Measurements from ENCODE around the gene PRPS1L1. TPM values are rescaled to one million over a fixed set of nuclear protein-coding genes. Genes with fewer than 3 reads are reported as not detected.

Gene PRPS1L1
- total RNA-seq, 2 donors from 2014 or later, result not detected

DNA sequence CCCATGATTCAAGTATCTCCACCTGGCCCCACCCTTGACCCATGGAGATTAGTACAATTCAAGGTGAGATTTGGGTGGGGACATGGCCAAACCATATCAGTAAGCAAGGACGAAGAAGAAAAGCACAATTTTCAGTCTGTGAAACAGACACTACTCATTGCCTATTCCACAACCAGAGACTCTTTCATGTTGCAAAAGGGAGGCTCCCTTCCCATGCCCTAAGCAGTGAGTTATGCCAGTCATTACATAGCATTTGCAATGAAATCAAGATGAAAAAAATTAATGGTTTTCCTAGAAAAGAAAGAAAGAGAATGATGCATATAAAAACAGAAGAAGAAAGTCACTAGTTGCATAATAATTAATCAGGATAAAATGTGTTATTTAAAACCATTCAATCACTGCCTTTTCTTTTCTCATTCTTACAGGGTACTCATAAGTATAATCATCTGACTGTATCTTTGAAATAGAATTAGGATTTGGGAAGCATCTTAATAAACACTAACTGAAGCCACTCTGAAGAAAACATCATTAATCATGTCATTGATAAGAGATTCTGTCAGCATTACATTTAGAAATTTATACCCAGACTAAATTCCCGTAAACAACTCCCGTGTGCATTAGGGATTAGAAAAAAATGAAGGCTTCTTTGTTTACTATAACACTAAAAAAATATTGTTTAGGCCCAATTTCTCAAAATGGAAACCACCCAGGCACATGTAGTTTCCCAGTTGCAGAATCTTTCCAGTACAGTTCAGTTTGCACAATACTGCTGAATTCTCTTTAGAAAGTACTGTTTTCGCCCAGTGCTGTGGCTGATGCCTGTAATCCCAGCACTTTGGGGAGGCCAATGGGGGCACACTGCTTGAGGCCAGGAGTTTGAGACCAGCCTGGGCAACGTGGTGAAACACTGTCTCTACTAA lies 9.1 kb downstream of the PRPS1L1 start:
- DNase-seq (no peak), ATAC-seq (peak; percentile 12)
- intact Hi-C loops (cut with DNase I, micrococcal nuclease), result no loop called here

DNA sequence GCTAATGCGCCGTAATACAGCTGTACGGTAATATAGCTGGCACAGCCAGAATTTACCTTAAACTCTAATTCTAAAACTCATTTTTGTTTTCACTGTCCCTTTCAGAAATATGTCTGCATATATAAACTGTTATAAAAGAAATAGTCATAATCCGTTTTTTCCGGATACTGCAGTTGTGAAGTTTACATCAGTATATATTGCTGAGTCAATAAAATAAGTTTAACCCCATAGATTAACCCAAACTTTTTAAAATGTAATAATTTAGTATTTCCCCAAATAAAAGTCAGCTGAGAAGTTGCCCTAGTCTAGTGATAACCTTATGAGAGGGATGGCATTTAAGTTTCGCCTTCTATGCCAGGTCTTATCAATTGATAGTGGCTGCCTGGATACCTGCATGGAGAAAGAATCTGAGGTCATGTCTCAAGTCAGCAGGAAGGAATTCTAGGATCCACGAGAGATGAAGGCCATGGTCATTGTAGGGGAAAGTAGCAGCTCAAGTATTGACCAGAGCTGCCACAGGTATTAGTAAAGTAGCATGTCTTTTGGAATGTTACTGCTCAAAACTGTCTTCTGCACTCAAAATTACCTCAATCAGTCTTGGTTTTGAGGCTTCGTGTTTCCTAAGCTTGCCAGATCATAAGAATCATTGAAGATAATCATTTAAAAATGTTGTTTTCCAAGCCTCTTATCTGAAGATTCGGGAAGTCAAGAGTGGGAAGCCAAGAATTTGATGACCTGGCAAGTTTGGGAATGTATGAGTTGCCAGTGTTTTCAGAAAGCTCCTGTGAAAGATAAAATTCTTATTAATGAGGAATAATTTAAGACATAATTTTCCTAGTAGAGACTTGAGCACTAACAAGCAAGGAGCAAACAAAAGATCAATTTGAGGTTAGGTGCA lies 10.8 kb downstream of the PRPS1L1 start:
- intact Hi-C loops (cut with DNase I, micrococcal nuclease), result no loop called here
- DNase-seq (no peak), ATAC-seq (no peak)

DNA sequence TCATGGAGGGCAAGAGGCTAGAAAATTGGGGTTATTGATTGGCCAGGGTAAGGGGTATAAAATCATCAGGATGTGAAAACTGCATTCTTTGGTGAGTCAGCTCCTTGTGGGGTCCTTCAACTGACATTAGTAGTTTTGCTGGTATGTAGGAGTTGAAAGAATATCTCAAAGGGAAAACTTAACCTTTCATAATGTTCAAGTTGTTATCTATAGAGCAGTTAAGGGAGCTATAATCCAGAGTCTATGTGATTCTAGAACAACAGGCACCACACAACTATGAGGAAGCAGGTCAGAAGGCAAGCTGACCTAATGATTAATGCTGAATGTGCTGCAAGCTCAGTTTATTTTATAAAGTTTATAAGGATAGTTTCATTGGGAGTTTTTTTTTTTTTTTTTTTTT lies 13.7 kb downstream of the PRPS1L1 start:
- DNase-seq, result no peak
- intact Hi-C loops (cut with DNase I, micrococcal nuclease), result no loop called here
- ATAC-seq, result peak; percentile 81

DNA sequence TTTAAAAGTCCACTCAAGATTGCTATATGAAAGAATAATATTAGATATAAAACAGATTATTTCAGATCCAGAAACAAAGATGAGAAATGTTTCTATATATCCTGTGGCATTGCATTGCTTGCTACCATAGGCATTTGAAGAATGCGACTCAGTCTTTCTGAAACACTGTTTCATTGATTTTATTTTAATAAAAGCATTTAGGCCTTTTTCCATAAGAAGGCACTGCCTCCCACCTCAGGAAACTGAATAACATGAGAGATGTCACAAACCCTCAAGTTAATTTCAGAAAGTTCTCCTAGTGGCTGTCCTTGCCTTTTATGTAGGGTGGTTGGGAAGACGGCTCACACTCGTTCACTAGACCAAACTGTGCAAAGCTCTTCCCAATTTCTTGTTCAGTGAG lies 23.3 kb downstream of the PRPS1L1 start:
- DNase-seq (no peak), ATAC-seq (no peak)
- intact Hi-C loops (cut with DNase I, micrococcal nuclease), result no loop called here

DNA sequence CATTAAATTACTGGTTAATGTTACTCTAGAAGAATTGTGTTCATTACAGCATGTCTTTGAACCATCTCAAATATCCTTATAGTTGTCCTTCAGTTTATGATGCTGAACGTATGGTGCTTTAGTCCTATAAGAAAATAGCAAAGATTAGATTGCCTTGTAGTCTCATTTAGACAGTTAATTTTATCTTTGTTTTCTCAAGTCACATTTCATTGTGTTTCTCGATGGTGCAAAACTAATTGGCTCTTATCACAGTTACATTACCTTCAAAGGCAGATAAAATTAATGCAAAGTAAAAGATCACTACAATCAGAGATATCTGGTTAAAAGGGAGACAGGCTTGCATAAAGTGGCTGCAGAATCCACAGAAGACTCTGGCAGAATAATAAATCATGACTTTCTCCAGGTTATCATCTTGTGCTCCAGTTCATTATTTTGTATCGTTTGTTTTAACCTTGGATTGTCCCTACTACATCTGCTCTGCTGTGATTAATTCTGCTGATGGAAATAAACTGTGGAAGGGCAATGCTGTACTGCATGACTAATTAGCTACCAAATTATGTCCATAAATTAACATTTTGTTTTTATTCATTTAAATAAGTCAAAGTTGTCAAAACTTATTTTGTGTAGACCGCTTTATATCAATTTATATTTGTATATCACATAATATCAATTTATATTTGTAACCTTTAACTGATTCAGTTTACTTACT lies 24.2 kb downstream of the PRPS1L1 start:
- no peak for DNase-seq
- intact Hi-C loops (cut with DNase I, micrococcal nuclease), result no loop called here
- no peak for ATAC-seq

DNA sequence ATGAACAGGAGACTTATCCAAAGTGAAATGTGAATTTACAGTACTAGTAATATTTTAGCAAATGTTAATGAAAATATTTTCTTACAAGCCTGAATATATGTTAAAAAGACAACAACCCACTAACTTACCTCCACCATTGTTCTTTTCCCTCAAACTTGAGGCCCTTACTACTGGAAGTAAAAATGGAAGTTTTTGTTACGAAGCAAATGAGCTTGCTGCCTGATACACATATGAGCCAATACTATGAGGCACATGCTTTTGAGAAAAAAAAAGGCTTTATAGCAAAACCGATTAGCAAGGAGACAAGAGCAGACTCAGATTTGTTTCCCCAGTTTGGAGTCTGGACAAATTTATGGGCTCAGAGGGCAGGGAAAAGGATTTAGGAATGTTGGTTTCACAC lies 29.0 kb downstream of the PRPS1L1 start:
- DNase-seq (no peak), ATAC-seq (no peak)
- intact Hi-C loops (cut with DNase I, micrococcal nuclease), result no loop called here

DNA sequence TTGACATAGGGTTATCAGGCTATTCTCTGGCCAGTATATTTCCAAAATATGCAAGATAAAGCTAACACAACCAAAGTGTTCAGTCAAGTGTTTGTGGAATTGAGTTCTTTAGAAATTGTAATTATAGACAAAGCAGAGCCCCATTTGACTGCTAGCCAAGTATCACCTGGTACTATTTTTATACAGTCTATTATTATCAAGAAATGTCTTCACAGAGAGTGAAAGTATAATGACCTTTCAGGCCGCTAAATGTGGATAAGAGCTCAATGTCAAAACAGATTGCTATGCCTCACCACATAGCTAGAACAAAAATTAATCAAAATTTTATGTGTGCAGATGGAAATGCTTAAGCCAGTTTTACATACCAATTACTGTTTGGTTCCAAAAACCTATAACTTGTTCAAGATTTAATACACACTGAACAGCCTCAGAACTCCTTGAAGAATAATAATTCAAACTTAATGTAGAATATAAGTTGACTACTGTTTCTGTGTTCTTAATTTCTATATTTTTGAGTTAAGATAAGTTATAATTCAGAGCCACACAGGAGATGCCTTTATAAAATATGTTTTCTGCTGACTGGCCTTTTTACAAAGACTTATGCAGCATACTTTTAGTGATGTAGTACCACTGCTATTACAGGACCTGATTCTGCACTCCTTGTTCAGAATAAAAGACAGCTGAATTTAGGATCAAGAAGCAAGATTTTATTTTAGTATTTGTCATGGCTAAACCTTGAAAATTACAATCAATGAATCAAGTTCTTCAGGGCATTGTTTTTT lies 31.0 kb downstream of the PRPS1L1 start:
- intact Hi-C loops (cut with DNase I, micrococcal nuclease), result no loop called here
- ATAC-seq (no peak), DNase-seq (no peak)

DNA sequence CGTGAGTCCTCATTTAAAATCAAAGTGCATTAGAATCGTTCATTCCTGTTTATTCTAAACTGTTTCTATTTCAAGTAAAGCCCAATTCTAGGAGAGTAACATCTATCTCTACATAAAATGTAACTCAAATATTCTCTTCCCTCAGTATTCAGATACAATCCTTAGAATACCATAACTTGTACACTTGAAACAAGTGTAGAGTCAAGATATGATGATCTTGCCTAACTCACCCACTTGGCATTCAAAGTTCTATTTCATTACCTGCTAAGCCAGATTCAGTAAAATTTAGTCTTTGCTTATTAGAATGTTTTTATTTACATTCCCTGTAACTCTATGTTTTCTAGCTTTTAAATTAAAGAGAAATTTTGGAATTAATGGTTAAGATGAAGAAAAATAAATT lies 31.6 kb downstream of the PRPS1L1 start:
- ATAC-seq (no peak), DNase-seq (no peak)
- intact Hi-C loops (cut with DNase I, micrococcal nuclease), result no loop called here

DNA sequence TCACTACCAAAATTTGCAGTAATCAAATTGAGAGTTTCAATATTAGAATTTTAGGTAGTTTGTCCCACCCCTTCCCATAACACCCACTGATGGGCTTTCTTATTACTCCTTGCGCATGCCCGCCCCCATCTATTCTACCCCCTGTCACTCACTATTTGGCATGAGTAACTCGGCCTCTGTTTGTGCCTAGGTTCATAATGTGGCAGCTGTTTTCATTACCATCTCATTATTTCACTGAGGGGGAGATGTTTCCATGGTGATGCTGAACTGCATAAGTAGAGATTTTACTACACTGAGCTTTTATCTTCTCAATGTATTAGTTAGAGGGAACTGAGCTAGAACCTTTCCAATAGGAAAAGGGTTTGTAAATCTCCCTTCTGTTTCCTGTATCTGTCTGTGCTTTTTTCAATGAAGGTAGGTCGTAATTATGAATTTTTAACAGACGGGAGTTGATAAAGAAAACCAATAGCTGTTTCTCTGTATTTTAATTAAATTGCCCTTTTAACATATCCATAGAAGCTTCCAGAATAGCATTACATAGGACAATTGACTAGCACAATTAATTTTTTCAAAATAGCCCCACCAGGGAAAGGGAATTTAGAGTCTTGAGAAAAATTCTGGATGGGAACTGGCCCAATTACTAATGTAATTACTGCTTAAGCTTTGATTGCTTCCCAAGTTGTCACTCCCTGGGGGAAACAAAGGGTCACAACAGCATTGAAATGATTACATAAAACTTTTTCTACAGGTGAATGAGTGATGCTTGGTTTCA lies 33.4 kb downstream of the PRPS1L1 start:
- no peak for ATAC-seq
- intact Hi-C loops (cut with DNase I, micrococcal nuclease), result no loop called here

DNA sequence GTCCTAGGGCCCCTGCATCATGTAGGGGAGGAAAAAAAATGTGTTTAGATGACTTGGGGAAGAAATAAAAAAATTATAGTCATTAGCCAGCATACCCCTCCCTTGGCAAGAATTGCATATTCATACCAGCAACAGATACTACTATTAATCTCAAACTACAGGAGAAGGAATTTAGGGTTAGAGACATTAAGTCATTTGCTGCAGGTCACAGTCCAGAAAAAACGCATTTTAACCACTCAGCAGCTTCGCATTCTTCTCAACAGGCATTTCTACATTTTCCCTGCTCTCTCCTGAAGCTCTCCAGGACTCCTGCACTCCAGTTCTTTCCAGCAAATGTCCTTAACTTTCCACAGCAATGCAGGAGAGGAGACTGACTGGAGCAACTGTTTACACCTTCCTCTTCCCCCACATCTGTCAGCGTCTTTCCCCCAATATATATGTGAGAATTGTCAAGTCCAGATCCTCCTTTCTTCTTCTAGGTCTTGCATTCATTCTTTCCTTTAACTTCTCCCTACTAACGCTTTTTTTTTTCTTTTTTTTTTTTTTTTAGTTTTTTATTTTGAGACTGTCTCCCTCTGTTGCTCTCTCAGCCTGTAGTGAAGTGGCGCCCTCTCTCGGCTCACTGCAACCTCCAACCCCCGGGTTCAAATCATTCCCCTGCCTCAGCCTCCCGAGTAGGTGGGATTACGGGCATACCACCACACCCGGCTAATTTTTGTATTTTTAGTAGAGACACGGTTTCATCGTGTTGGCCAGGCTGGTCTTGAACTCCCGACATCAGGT lies 35.6 kb downstream of the PRPS1L1 start:
- peak in 1 of 2 donors; percentile 55 for DNase-seq
- intact Hi-C loops (cut with DNase I, micrococcal nuclease), result no loop called here
- ATAC-seq, result peak; percentile 53

More for the DNA sequence above, 33.4 kb downstream of the PRPS1L1 start:
- DNase-seq, result no peak

DNA sequence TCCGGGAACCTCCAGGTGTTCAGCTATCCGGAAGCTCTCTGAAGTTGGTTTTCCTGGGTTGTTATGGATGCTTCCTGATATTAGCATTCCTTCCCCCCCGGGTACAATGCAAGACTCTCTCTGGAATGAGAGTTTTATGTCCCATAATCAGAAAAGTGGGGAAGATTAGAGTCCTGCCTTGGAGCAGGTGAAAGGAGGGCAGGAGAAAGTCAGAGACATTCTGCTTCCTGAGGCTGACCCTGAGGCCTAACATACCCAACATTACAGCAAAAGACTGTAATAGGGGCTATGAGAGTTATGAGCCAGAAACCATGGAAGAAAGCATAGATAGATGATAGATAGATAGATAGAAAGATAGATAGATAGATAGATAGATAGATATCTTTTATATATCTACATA lies 36.9 kb downstream of the PRPS1L1 start:
- DNase-seq (no peak), ATAC-seq (no peak)
- intact Hi-C loops (cut with DNase I, micrococcal nuclease), result no loop called here

DNA sequence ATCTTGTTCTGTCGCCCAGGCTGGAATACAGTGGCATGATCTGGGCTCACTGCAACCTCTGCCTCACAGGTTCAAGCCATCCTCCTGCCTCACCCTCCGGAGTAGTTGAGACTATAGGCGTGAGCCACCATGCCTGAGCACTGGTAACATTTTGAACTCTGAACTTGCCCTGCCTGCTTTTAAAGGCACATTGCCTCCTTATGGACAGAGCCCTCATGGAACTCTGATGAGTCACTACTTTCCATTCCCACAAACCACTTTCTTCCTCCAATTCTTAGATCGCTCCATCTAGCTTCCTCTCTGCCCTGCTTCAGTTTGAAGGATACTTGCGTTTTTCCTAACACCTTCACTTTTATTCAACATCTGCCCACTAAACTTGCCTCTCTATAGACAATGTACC lies 38.1 kb downstream of the PRPS1L1 start:
- DNase-seq (peak; percentile 15 to 39), ATAC-seq (peak; percentile 81)
- intact Hi-C loops (cut with DNase I, micrococcal nuclease), result no loop called here

DNA sequence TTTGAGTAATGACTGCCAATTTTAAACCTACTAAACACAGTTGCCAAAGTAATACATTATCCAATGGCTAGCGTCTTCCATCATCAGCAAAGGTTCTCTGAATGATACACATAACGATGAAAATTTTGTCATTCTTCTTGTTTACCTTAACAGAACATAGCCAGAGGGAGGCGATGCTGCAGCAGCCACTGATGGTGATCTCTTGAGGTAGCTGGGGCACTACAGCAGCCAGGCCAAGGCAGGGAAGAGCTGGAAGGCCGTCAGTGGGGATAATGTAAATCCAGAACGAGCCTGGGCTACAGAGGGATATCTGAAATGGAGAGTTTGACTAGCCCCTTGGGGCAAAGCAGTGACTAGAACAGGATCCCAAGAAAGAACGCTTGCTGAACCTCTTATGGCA lies 38.8 kb downstream of the PRPS1L1 start:
- no peak for ATAC-seq
- intact Hi-C loops (cut with DNase I, micrococcal nuclease), result no loop called here
- no peak for DNase-seq

DNA sequence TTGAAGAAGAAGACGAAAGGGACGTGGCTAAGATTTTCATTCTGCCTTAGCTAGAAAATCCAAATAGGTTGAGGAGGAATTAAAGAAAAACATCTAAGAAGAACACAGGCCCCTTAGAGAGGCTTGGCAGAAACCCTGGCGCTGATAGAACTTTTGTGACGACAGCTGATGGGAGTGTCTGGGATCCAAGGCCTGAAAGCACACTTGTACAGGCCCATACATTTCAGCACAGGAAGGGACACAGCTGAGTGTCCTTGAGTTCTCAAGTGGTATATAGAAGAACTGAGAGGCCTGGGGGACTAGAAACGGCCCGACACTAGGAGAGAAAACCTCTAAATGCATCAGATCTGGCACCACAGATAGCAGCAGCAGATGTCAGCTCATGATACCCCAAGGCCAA lies 39.5 kb downstream of the PRPS1L1 start:
- intact Hi-C loops (cut with DNase I, micrococcal nuclease), result no loop called here
- ATAC-seq (no peak), DNase-seq (no peak)

DNA sequence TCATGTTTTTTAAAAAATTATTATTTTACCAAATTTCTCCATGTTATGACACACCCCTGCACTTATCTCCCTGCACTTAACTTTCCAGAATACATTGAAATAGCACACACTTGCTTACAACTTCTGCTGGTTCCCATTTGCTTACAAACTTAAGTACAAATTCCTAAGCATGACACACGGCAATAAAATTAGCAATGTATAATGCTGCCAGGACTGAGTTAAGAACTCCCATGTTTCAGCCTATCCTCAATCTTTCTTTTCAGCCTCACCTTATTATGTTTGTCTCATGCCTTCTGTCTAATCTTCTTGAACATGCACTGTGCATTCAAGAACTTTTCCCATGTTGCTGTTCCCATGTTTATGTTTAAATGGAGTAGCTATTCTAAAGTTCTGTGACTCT lies 40.8 kb downstream of the PRPS1L1 start:
- DNase-seq (no peak), ATAC-seq (peak; percentile 42)
- intact Hi-C loops (cut with DNase I, micrococcal nuclease), result no loop called here

DNA sequence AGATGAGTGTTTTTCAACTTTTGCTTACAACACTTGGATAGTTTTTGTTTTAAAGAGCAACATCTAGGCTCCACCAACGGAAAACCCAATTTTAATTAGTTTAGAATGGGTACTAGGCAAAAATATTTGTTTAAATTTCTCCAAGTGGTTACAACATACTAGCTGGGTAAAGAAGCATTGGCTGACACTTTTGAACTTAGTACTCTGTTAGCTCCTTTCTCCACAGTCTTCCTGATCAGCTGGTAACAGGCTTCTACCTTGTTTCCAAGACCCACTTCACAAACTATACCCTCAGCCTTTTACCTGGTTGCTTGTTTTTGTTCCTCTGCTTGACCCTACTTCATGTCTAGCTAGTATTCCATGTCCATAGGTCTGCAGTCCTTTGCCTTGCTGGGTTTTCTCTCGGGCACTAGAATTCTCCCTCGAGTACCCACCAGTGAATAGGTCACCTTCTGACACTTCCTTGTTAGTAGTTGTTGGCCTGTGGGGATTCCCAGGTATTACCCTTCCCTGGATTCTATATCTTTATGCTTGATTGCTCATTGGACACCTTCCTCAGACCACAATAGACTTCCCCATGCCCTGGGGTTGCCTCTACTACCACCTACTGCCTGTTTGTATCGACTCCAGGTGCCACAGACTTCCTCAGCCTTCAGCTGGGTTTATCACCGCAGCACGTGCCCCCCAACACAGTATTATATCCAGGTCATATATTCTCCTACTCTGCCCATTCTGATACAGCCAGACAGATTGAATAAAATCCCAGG lies 42.0 kb downstream of the PRPS1L1 start:
- ATAC-seq (peak; percentile 41), DNase-seq (no peak)
- intact Hi-C loops (cut with DNase I, micrococcal nuclease), result no loop called here
